ENCODE measurements around the gene SSH2. TPM values are rescaled to one million over a fixed set of nuclear protein-coding genes. Genes with fewer than 3 reads are reported as not detected.
"Not testable (repeated sequence)": the region's sequence is repeated elsewhere in the genome, so short reads cannot be mapped to it uniquely, and the experiment has no call there.

The SSH2 gene
- total and polyA plus RNA-seq, 9 donors, result 14.7 to 27.4 (median 20.6) TPM

- no CpG with 5 or more reads among the region's 4 CpGs for WGBS (ENCODE audit: insufficient coverage)
- Histone ChIP-seq H3K27ac (ENCODE audit: low read length) (no peak overlapping the region), H3K9me3 (replicated peaks; ENCODE audit: control insufficient read depth, low read depth, low read length) (no peaks in the 10 kb centered on the region), H3K4me3 (ENCODE audit: low read length) (no peak overlapping the region), H3K27me3 (ENCODE audit: control insufficient read depth, insufficient read depth, low read length) (no peaks in the 10 kb centered on the region), H3K4me1 (ENCODE audit: control insufficient read depth, insufficient read depth, low read length) (peaks cover 9% of the 10 kb centered on the region), H3K36me3 (ENCODE audit: control insufficient read depth, insufficient read depth, low read length) (peaks cover 4% of the 10 kb centered on the region)
- DNase-seq, result no peak
Observed at GRCh38 chr17:29731589-29731929, 198.5 kb downstream of the SSH2 start.

- WGBS (ENCODE audit: insufficient coverage), result no CpG with 5 or more reads among the region's 3 CpGs
- no peak overlapping the region for H3K27ac ChIP-seq (ENCODE audit: low read length)
- DNase-seq, result no peak
- H3K4me1 ChIP-seq (ENCODE audit: control insufficient read depth, insufficient read depth, low read length), result peaks cover 9% of the 10 kb centered on the region
- H3K9me3 ChIP-seq (replicated peaks; ENCODE audit: control insufficient read depth, low read depth, low read length), result no peaks in the 10 kb centered on the region
- no peaks in the 10 kb centered on the region for H3K27me3 ChIP-seq (ENCODE audit: control insufficient read depth, insufficient read depth, low read length)
- H3K4me3 ChIP-seq (ENCODE audit: low read length), result no peak overlapping the region
- no peaks in the 10 kb centered on the region for H3K36me3 ChIP-seq (ENCODE audit: control insufficient read depth, insufficient read depth, low read length)
Observed at GRCh38 chr17:29728490-29728889, 201.5 kb downstream of the SSH2 start.

DNA sequence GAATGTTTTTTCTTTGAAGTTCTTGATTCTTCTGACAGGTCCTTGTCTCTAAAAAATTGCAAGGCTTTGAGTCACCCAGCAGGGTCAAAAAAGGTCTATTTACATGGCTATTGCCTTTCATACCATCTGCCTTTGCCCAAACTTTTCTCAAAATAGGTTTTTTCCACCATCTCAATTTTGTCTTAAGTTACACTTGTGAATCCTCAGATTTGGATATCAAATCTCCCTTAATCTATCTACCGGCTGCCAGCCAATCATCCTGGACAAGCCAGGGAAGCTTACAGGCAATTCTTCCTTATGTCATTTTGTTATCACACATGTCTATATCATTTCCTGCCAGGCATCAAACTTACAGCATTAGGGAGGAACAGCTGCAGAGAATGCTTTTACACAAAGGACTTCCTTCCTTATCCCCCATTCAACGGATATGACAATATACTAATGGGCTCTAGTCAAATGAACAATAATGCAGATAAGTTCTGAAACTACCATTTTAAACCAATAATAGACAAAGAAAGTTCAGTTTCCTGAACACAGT, 203.2 kb downstream of the SSH2 start:
- H3K27ac ChIP-seq (ENCODE audit: low read length), result peak overlapping the region; percentile 79
- H3K9me3 ChIP-seq (replicated peaks; ENCODE audit: control insufficient read depth, low read depth, low read length), result no peaks in the 10 kb centered on the region
- 38% methylated on average over 1 of the region's 2 CpGs for WGBS (ENCODE audit: insufficient coverage)
- no peak overlapping the region for H3K4me3 ChIP-seq (ENCODE audit: low read length)
- peaks cover 9% of the 10 kb centered on the region for H3K4me1 ChIP-seq (ENCODE audit: control insufficient read depth, insufficient read depth, low read length)
- no peaks in the 10 kb centered on the region for H3K27me3 ChIP-seq (ENCODE audit: control insufficient read depth, insufficient read depth, low read length)
- H3K36me3 ChIP-seq (ENCODE audit: control insufficient read depth, insufficient read depth, low read length), result no peaks in the 10 kb centered on the region
- DNase-seq, result peak; percentile 74

DNA sequence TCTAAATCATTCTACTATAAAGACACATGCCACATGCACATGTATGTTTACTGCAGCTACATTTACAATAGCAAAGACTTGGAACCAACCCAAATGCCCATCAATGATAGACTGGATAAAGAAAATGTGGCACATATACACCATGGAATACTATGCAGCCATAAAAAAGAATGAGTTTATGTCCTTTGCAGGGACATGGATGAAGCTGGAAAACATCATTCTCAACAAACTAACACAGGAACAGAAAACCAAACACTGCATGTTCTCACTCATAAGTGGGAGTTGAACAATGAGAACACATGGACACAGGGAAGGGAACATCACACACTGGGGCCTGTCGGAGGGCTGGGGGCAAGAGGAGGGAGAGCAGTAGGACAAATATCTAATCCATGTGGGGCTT, 204.6 kb downstream of the SSH2 start:
- not testable (repeated sequence) for H3K4me3 ChIP-seq (ENCODE audit: low read length); H3K36me3 ChIP-seq (ENCODE audit: control insufficient read depth, insufficient read depth, low read length); H3K27me3 ChIP-seq (ENCODE audit: control insufficient read depth, insufficient read depth, low read length); H3K27ac ChIP-seq (ENCODE audit: low read length); DNase-seq; H3K4me1 ChIP-seq (ENCODE audit: control insufficient read depth, insufficient read depth, low read length); H3K9me3 ChIP-seq (replicated peaks; ENCODE audit: control insufficient read depth, low read depth, low read length)
- no CpG with 5 or more reads among the region's 1 CpG for WGBS (ENCODE audit: insufficient coverage)

- DNase-seq, result peak; percentile 27
- Histone ChIP-seq H3K4me1 (ENCODE audit: control insufficient read depth, insufficient read depth, low read length) (peaks cover 7% of the 10 kb centered on the region), H3K9me3 (replicated peaks; ENCODE audit: control insufficient read depth, low read depth, low read length) (no peaks in the 10 kb centered on the region), H3K27me3 (ENCODE audit: control insufficient read depth, insufficient read depth, low read length) (no peaks in the 10 kb centered on the region), H3K4me3 (ENCODE audit: low read length) (no peak overlapping the region), H3K27ac (ENCODE audit: low read length) (peak overlapping the region; percentile 89), H3K36me3 (ENCODE audit: control insufficient read depth, insufficient read depth, low read length) (no peaks in the 10 kb centered on the region)
- WGBS (ENCODE audit: insufficient coverage), result no CpG with 5 or more reads among the region's 2 CpGs
Observed at GRCh38 chr17:29723278-29724047, 206.6 kb downstream of the SSH2 start.

- Histone ChIP-seq H3K9me3 (replicated peaks; ENCODE audit: control insufficient read depth, low read depth, low read length) (no peaks in the 10 kb centered on the region), H3K36me3 (ENCODE audit: control insufficient read depth, insufficient read depth, low read length) (no peaks in the 10 kb centered on the region), H3K27ac (ENCODE audit: low read length) (peak overlapping the region; percentile 89), H3K4me1 (ENCODE audit: control insufficient read depth, insufficient read depth, low read length) (peaks cover 7% of the 10 kb centered on the region), H3K4me3 (ENCODE audit: low read length) (no peak overlapping the region), H3K27me3 (ENCODE audit: control insufficient read depth, insufficient read depth, low read length) (no peaks in the 10 kb centered on the region)
- 4% methylated on average over 4 of the region's 9 CpGs for WGBS (ENCODE audit: insufficient coverage)
- peak; percentile 94 for DNase-seq
Observed at GRCh38 chr17:29722411-29723198, 207.4 kb downstream of the SSH2 start.

DNA sequence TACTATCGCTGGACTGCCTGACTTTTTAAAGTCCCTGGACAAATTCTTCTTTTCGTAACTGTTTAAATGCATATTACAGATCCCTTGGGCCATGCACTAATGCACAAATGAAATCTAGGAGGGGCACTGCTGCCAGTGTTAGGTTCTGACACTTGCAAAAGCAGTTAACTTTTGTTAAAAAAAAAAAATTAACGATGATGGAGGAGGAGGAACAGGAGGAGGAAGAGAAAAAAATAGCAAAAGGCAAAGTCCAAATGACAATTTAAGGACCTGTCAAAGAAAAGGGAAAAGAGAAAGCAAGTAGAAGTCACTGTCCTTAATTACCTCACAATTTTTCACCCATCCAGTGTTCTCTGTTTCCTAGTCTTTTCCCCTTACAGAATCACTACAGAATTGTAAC, 209.5 kb downstream of the SSH2 start:
- WGBS (ENCODE audit: insufficient coverage), result no CpG with 5 or more reads among the region's 3 CpGs

DNA sequence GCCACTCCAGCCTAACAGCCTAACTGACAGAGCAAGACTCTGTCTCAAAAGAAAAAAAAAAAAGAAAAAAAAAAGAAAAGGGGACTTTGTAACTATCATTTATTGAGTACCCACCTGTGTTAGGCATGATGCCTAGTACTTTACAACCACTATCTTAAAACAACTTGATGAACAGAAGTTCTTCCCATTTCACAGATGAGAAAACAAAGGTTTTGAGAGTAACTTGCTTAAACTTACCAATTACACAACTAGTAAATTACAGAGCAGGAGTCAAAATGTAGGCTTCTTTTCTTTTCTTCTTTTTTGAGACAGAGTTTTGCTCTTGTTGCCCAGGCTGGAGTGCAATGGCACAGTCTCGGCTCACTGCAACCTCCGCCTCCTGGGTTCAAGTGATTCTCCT, 210.6 kb downstream of the SSH2 start:
- peaks cover 5% of the 10 kb centered on the region for H3K4me1 ChIP-seq (ENCODE audit: control insufficient read depth, insufficient read depth, low read length)
- no CpG with 5 or more reads among the region's 2 CpGs for WGBS (ENCODE audit: insufficient coverage)
- no peaks in the 10 kb centered on the region for H3K9me3 ChIP-seq (replicated peaks; ENCODE audit: control insufficient read depth, low read depth, low read length)
- H3K36me3 ChIP-seq (ENCODE audit: control insufficient read depth, insufficient read depth, low read length), result no peaks in the 10 kb centered on the region
- no peak overlapping the region for H3K4me3 ChIP-seq (ENCODE audit: low read length)
- H3K27me3 ChIP-seq (ENCODE audit: control insufficient read depth, insufficient read depth, low read length), result no peaks in the 10 kb centered on the region
- DNase-seq, result no peak
- no peak overlapping the region for H3K27ac ChIP-seq (ENCODE audit: low read length)

More for the DNA sequence above, 209.5 kb downstream of the SSH2 start:
- Histone ChIP-seq H3K4me1 (ENCODE audit: control insufficient read depth, insufficient read depth, low read length) (peaks cover 5% of the 10 kb centered on the region), H3K9me3 (replicated peaks; ENCODE audit: control insufficient read depth, low read depth, low read length) (no peaks in the 10 kb centered on the region), H3K27ac (ENCODE audit: low read length) (no peak overlapping the region), H3K36me3 (ENCODE audit: control insufficient read depth, insufficient read depth, low read length) (no peaks in the 10 kb centered on the region), H3K27me3 (ENCODE audit: control insufficient read depth, insufficient read depth, low read length) (no peaks in the 10 kb centered on the region), H3K4me3 (ENCODE audit: low read length) (no peak overlapping the region)
- no peak for DNase-seq

DNA sequence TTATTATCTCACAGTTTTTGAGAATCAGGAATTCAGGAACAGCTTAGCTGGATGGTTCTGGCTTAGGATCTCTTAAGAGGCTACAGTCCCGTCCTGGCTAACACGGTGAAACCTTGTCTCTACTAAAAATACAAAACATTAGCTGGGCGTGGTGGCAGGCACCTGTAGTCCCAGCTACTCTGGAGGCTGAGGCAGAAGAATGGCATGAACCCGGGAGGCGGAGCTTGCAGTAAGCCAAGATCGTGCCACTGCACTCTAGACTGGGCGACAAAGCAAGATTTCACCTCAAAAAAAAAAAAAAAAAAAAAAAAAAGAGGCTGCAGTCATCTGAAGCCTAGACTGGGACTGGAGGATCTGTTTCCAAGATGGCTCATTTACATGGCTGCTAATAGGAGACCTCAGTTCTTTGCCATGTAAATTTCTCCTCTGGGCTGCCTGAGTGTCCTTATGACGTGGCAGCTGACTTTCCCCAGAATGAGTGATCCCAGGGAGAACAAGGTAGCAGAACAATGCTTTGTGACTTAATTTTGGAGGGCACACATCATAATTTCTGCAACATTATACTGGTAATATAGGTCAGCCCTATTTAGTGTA, 211.5 kb downstream of the SSH2 start:
- Histone ChIP-seq H3K4me3 (ENCODE audit: low read length) (no peak overlapping the region), H3K9me3 (replicated peaks; ENCODE audit: control insufficient read depth, low read depth, low read length) (no peaks in the 10 kb centered on the region), H3K4me1 (ENCODE audit: control insufficient read depth, insufficient read depth, low read length) (peaks cover 5% of the 10 kb centered on the region), H3K36me3 (ENCODE audit: control insufficient read depth, insufficient read depth, low read length) (no peaks in the 10 kb centered on the region), H3K27ac (ENCODE audit: low read length) (no peak overlapping the region), H3K27me3 (ENCODE audit: control insufficient read depth, insufficient read depth, low read length) (no peaks in the 10 kb centered on the region)
- DNase-seq, result no peak
- no CpG with 5 or more reads among the region's 8 CpGs for WGBS (ENCODE audit: insufficient coverage)

DNA sequence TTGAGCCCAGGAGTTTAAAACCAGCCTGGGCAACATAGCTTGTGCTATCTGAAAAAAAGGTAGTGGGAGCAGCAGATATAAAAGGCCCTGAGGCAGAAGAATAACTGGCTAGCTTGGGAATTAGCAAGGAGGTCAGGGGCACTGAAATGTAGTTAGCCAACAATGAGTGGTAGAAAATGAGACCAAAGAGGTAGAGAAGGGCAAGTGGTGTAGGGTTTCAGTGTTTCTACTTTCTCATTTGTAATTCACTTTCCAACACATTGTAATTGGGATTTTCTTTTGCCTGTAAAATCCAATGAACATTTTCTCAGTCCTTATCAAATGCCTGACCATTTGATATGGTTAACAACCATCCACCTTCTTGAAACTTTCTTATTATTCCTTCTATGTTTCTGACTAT, 212.2 kb downstream of the SSH2 start:
- Histone ChIP-seq H3K27ac (ENCODE audit: low read length) (no peak overlapping the region), H3K9me3 (replicated peaks; ENCODE audit: control insufficient read depth, low read depth, low read length) (no peaks in the 10 kb centered on the region), H3K4me3 (ENCODE audit: low read length) (no peak overlapping the region), H3K4me1 (ENCODE audit: control insufficient read depth, insufficient read depth, low read length) (peaks cover 2% of the 10 kb centered on the region), H3K36me3 (ENCODE audit: control insufficient read depth, insufficient read depth, low read length) (no peaks in the 10 kb centered on the region), H3K27me3 (ENCODE audit: control insufficient read depth, insufficient read depth, low read length) (no peaks in the 10 kb centered on the region)
- no peak for DNase-seq

Data from muscle of leg (tissue), 11 donors.